ENCODE results near the gene SETBP1. TPM values are rescaled to one million over a fixed set of nuclear protein-coding genes. Genes with fewer than 3 reads are reported as not detected.

The SETBP1 gene
- total and polyA plus RNA-seq, 3 donors from 2014 or later, result 6.2 to 34.7 (median 33.1) TPM

DNA sequence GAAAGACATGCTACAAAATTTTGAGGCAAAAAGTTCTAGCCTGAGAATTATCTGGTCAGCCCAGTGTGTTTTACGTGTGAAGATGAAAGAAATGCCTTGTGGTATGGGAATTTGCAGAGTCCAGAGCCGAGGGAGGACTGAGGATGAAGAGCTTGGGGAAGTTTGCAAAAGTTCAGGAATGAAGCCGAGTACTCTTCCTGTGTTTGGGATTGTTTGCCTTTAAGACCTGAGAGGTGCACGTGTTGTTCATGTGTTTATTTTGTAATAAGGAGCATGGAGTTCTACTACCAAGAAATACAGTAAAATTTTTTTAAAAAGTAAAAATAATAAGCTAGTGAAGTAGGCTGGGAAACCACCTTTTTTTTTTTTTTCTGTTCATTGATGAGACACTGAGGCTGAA, 14.8 kb downstream of the SETBP1 start:
- no peak for DNase-seq
- intact Hi-C loops (cut with DNase I; ENCODE audit: low total_unique reads), result no loop called here
- Histone ChIP-seq H3K27me3 (no peaks in the 10 kb centered on the region), H3K9me3 (no peaks in the 10 kb centered on the region), H3K4me1 (peaks cover 37% of the 10 kb centered on the region), H3K27ac (no peak overlapping the region), H3K4me3 (no peak overlapping the region), H3K36me3 (ENCODE audit: low read depth, missing control alignments) (no peaks in the 10 kb centered on the region)
- TF ChIP-seq, protein P1, sequence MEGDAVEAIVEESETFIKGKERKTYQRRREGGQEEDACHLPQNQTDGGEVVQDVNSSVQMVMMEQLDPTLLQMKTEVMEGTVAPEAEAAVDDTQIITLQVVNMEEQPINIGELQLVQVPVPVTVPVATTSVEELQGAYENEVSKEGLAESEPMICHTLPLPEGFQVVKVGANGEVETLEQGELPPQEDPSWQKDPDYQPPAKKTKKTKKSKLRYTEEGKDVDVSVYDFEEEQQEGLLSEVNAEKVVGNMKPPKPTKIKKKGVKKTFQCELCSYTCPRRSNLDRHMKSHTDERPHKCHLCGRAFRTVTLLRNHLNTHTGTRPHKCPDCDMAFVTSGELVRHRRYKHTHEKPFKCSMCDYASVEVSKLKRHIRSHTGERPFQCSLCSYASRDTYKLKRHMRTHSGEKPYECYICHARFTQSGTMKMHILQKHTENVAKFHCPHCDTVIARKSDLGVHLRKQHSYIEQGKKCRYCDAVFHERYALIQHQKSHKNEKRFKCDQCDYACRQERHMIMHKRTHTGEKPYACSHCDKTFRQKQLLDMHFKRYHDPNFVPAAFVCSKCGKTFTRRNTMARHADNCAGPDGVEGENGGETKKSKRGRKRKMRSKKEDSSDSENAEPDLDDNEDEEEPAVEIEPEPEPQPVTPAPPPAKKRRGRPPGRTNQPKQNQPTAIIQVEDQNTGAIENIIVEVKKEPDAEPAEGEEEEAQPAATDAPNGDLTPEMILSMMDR (IDR thresholded peaks at IDR 0.05), result no peak
- no peak for TF ChIP-seq POLR2A (IDR thresholded peaks at IDR 0.05)
- WGBS, 2 donors, result 40 to 49% methylated on average over 4 of the region's 4 CpGs

GRCh38 chr18:44696892-44697291, 16.2 kb downstream of the SETBP1 start:
- intact Hi-C loops (cut with DNase I; ENCODE audit: low total_unique reads), result no loop called here
- TF ChIP-seq, protein P1 (IDR thresholded peaks at IDR 0.05), result no peak
- no peak for TF ChIP-seq POLR2A (IDR thresholded peaks at IDR 0.05)
- peak; percentile 81 for DNase-seq
- Histone ChIP-seq H3K4me3 (no peak overlapping the region), H3K27ac (peak overlapping the region; percentile 32 to 53), H3K27me3 (no peaks in the 10 kb centered on the region), H3K36me3 (ENCODE audit: low read depth, missing control alignments) (no peaks in the 10 kb centered on the region), H3K9me3 (no peaks in the 10 kb centered on the region), H3K4me1 (peaks cover 46% of the 10 kb centered on the region)
- WGBS, 2 donors, result 31 to 38% methylated on average over 9 of the region's 9 CpGs

GRCh38 chr18:44697315-44697714, 16.6 kb downstream of the SETBP1 start:
- Histone ChIP-seq H3K36me3 (ENCODE audit: low read depth, missing control alignments) (no peaks in the 10 kb centered on the region), H3K9me3 (no peaks in the 10 kb centered on the region), H3K4me3 (no peak overlapping the region), H3K27me3 (no peaks in the 10 kb centered on the region), H3K27ac (peak overlapping the region; percentile 32 to 53), H3K4me1 (peaks cover 46% of the 10 kb centered on the region)
- 33 to 58% methylated on average over 2 of the region's 2 CpGs for WGBS, 2 donors
- DNase-seq, result no peak
- no peak for TF ChIP-seq POLR2A (IDR thresholded peaks at IDR 0.05)
- TF ChIP-seq, protein P1 (IDR thresholded peaks at IDR 0.05), result no peak
- intact Hi-C loops (cut with DNase I; ENCODE audit: low total_unique reads), result no loop called here

DNA sequence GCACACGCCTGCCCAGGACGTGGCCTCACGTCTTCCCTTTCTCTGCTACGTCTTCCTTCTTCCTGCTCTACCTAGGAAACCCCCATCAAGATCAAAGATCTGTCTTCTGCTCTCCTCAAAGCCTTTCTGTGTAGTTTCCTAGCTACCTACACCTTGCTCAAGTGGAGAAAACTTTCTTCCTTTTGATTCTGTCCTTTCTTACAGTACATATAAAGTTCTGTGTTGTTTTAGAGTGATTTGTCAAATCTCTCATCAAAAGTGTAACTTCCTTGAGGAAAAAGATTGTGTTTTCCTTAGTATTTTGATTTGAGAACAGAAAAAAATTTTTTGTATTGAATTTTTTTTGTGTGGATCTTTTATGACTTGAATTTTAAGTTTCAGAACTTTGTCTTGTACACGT, 17.8 kb downstream of the SETBP1 start:
- H3K27me3 ChIP-seq, result no peaks in the 10 kb centered on the region
- no peaks in the 10 kb centered on the region for H3K9me3 ChIP-seq
- H3K4me3 ChIP-seq, result no peak overlapping the region
- intact Hi-C loops (cut with DNase I; ENCODE audit: low total_unique reads), result no loop called here
- no peak overlapping the region for H3K27ac ChIP-seq
- no peak for TF ChIP-seq POLR2A (IDR thresholded peaks at IDR 0.05)
- TF ChIP-seq, protein P1 (IDR thresholded peaks at IDR 0.05), result no peak
- WGBS, 2 donors, result 93 to 94% methylated on average over 5 of the region's 5 CpGs
- no peaks in the 10 kb centered on the region for H3K36me3 ChIP-seq (ENCODE audit: low read depth, missing control alignments)
- H3K4me1 ChIP-seq, result peaks cover 46% of the 10 kb centered on the region
- no peak for DNase-seq

DNA sequence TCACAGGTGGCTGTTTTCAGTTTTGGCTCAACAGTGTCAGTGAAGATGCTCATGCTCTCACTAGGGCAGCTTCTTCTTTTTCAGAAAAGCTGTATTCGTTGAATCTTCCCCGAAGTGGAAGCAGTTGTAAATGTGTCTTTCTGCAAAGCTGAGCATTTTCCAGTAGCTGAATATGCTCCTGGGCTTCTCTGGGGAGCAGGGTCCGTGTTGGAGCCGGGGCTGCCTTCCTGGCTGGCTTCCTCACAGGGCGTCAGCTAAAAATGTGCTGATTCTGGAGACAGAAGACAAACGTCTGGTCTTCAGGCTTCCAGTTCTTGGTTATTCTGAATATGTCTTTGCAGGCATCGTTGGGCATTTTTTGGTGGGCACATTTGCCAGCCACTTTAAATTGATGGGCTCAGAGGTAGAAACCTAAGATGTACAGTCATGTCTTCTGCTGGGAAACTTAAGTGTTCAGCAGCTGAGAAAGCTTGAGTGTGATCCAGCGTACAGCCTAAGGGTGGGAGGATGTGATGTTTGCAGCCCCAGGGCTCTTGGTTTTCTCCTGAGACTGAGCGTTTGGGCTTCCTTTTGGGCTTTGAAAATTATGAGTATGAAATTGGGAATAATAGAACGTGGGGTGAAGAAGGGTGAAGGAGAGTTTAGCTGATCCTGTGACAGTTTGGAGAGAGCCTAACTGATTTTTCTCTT, 19.0 kb downstream of the SETBP1 start:
- Histone ChIP-seq H3K4me1 (peaks cover 46% of the 10 kb centered on the region), H3K4me3 (no peak overlapping the region), H3K27me3 (no peaks in the 10 kb centered on the region), H3K36me3 (ENCODE audit: low read depth, missing control alignments) (no peaks in the 10 kb centered on the region), H3K9me3 (no peaks in the 10 kb centered on the region), H3K27ac (peak overlapping the region in 1 of 2 donors; percentile 66)
- DNase-seq, result no peak
- WGBS, 2 donors, result 50 to 62% methylated on average over 10 of the region's 10 CpGs
- TF ChIP-seq POLR2A (IDR thresholded peaks at IDR 0.05), result no peak
- TF ChIP-seq, protein P1 (IDR thresholded peaks at IDR 0.05), result no peak
- intact Hi-C loops (cut with DNase I; ENCODE audit: low total_unique reads), result no loop called here
